NT2/D1 (cell line): ENCODE results near the gene SBF2.

Experiments
- SUZ12 ChIP-seq: IDR thresholded peaks from 2 replicates; pipeline ENCODE4 v1.6.1; 2011; ENCODE audit not compliant: insufficient read length, insufficient read depth; ENCODE audit errors: extremely low read depth
- YY1 ChIP-seq: IDR thresholded peaks from 2 replicates; pipeline ENCODE4 v1.6.1; 2011; ENCODE audit not compliant: insufficient read length, insufficient read depth

- no peak for TF ChIP-seq YY1
- no peak for TF ChIP-seq SUZ12
Measured at GRCh38 chr11:10319702-10320558, 25.9 kb upstream of the SBF2 start.
